PC-9 (cell line): Measurements from ENCODE around the gene IFI27. TPM values are rescaled to one million over a fixed set of nuclear protein-coding genes. Genes with fewer than 3 reads are reported as not detected.

Experiments used
- BruUV-seq: library from RNA; stranded (reverse); fragments of 400-500 nt; replicated peaks from 2 replicates; lab custom pipeline; 2021; lab: Mats Ljungman, UMichigan
- CTCF ChIA-PET: fragments of 300-600 bp; sonication (Branson Sonifier 250); formaldehyde crosslinking; loops from one replicate; lab custom pipeline; 2022; ENCODE audit warnings: antibody characterized with exemption; lab: Charles Lee
- POLR2A ChIA-PET: fragments of 300-600 bp; sonication (Branson Sonifier 250); formaldehyde crosslinking; loops from one replicate; lab custom pipeline; 2022; ENCODE audit warnings: antibody characterized with exemption; ENCODE audit not compliant: unreplicated experiment; lab: Charles Lee
- DNase-seq, 2 experiments: peaks; one replicate each; pipeline versions ENCODE4 v3.0.0 to v3.0.0-alpha.2; 2015 to 2022; ENCODE audit warnings: mixed read lengths in 1 of 2
- H2AFZ ChIP-seq: fragments of 200-600 bp; sonication (generic); 2 replicates; pipeline ENCODE4 v1.8.1; 2017; ENCODE audit warnings: antibody characterized with exemption
- H3F3A ChIP-seq: fragments of 200-600 bp; sonication (generic); 2 replicates; pipeline ENCODE4 v1.8.1; 2017; ENCODE audit warnings: antibody characterized with exemption, mild to moderate bottlenecking, low read depth; ENCODE audit not compliant: insufficient read depth
- H3K27ac ChIP-seq: fragments of 200-600 bp; sonication (generic); 2 replicates; pipeline ENCODE4 v1.6.1; 2016; ENCODE audit warnings: mixed run types
- H3K27me3 ChIP-seq: fragments of 200-600 bp; sonication (generic); 2 replicates; pipeline ENCODE4 v1.6.1; 2016; ENCODE audit warnings: low read depth, mixed run types; ENCODE audit not compliant: insufficient read depth
- H3K36me3 ChIP-seq: fragments of 200-600 bp; sonication (generic); 2 replicates; pipeline ENCODE4 v1.6.1; 2016; ENCODE audit warnings: low read depth, mixed run types
- H3K4me1 ChIP-seq: fragments of 200-600 bp; sonication (generic); replicated peaks from 2 replicates; pipeline ENCODE4 v1.6.1; 2016; ENCODE audit warnings: mixed run types; ENCODE audit not compliant: insufficient read depth
- H3K4me2 ChIP-seq: fragments of 200-600 bp; sonication (generic); 2 replicates; pipeline ENCODE4 v1.6.1; 2017; ENCODE audit warnings: mixed run types
- H3K4me3 ChIP-seq: fragments of 200-600 bp; sonication (generic); 2 replicates; pipeline ENCODE4 v1.6.1; 2016; ENCODE audit warnings: mixed run types
- H3K79me2 ChIP-seq: fragments of 200-600 bp; sonication (generic); 2 replicates; pipeline ENCODE4 v1.6.1; 2017; ENCODE audit warnings: low read depth, mixed run types
- H3K9me2 ChIP-seq: fragments of 200-600 bp; sonication (generic); 2 replicates; pipeline ENCODE4 v1.8.1; 2017; ENCODE audit warnings: mild to moderate bottlenecking; ENCODE audit not compliant: insufficient read depth
- H3K9me3 ChIP-seq: fragments of 200-600 bp; sonication (generic); 2 replicates; pipeline ENCODE4 v1.8.1; 2016; ENCODE audit warnings: low read depth; ENCODE audit not compliant: insufficient read depth
- H4K20me1 ChIP-seq: fragments of 200-600 bp; sonication (generic); 2 replicates; pipeline ENCODE4 v1.8.1; 2017; ENCODE audit not compliant: insufficient read depth
- CTCF ChIP-seq: fragments of 200-600 bp; sonication (generic); conservative IDR thresholded peaks from 2 replicates; pipeline ENCODE4 v1.6.1; 2017; ENCODE audit warnings: mixed run types, antibody characterized with exemption, mild to moderate bottlenecking, moderate library complexity
- EZH2 ChIP-seq: fragments of 200-600 bp; sonication (generic); IDR thresholded peaks from 2 replicates; pipeline ENCODE4 v1.8.0; 2017; ENCODE audit warnings: antibody characterized with exemption, low read depth
- intact Hi-C: fragments of 100-400 bp; cut with micrococcal nuclease; formaldehyde crosslinking; loops from one replicate; pipeline ENCODE4 v1.10.0; 2022; ENCODE audit not compliant: unreplicated experiment
- total RNA-seq: library from RNA; stranded (reverse); gene quantifications from 2 replicates; pipeline ENCODE4 v1.2.3, GENCODE V29; 2021

Gene IFI27
- total RNA-seq, 1 experiment from 2014 or later: 1.1 TPM

- POLR2A ChIA-PET: no interaction called here
- no peak for TF ChIP-seq CTCF
- TF ChIP-seq EZH2: no peak
Measured at GRCh38 chr14:94158239-94158883, 47.8 kb downstream of the IFI27 start.

GRCh38 chr14:94161058-94161457, 50.5 kb downstream of the IFI27 start:
- ChIA-PET POLR2A (no interaction called here), CTCF (no interaction called here)
- Histone ChIP-seq H3K9me2 (no peaks in the 10 kb centered on the region), H3F3A (no peaks in the 10 kb centered on the region), H3K27ac (no peak overlapping the region), H3K9me3 (no peaks in the 10 kb centered on the region), H3K4me3 (no peak overlapping the region), H3K79me2 (no peaks in the 10 kb centered on the region), H3K4me1 (no peaks in the 10 kb centered on the region), H3K27me3 (peaks cover 35% of the 10 kb centered on the region), H4K20me1 (no peaks in the 10 kb centered on the region), H3K4me2 (no peak overlapping the region), H3K36me3 (no peaks in the 10 kb centered on the region), H2AFZ (no peak overlapping the region)
- no TSS peak for BruUV-seq
- TF ChIP-seq CTCF (no peak), EZH2 (no peak)
- DNase-seq: no peak
- intact Hi-C loops: no loop called here

More at GRCh38 chr14:94158239-94158883, 47.8 kb downstream of the IFI27 start:
- BruUV-seq: no TSS peak
- Histone ChIP-seq H3K4me1 (no peaks in the 10 kb centered on the region), H3K79me2 (no peaks in the 10 kb centered on the region), H4K20me1 (no peaks in the 10 kb centered on the region), H3K27me3 (0 out of 2 replicates have a peak, but pooled peaks cover 11% of the 10 kb centered on the region), H3K9me3 (no peaks in the 10 kb centered on the region), H3K4me3 (no peak overlapping the region), H3F3A (no peaks in the 10 kb centered on the region), H3K4me2 (no peak overlapping the region), H3K9me2 (no peaks in the 10 kb centered on the region), H2AFZ (no peak overlapping the region), H3K27ac (no peak overlapping the region), H3K36me3 (no peaks in the 10 kb centered on the region)
- DNase-seq: no peak
- intact Hi-C loops: no loop called here
- CTCF ChIA-PET: no interaction called here

GRCh38 chr14:94161981-94162380, 51.4 kb downstream of the IFI27 start:
- Histone ChIP-seq H3K9me3 (no peaks in the 10 kb centered on the region), H3F3A (no peaks in the 10 kb centered on the region), H3K79me2 (no peaks in the 10 kb centered on the region), H3K9me2 (no peaks in the 10 kb centered on the region), H3K36me3 (no peaks in the 10 kb centered on the region), H4K20me1 (no peaks in the 10 kb centered on the region), H3K27ac (no peak overlapping the region), H2AFZ (no peak overlapping the region), H3K4me2 (no peak overlapping the region), H3K27me3 (peaks cover 39% of the 10 kb centered on the region), H3K4me1 (no peaks in the 10 kb centered on the region), H3K4me3 (no peak overlapping the region)
- POLR2A ChIA-PET: no interaction called here
- TF ChIP-seq CTCF (no peak), EZH2 (no peak)
- DNase-seq: no peak
- CTCF ChIA-PET: no interaction called here
- intact Hi-C loops: no loop called here
- no TSS peak for BruUV-seq
